HG02973 (cell line): ENCODE data around the gene OR51M1.
"Not testable (repeated sequence)": the region's sequence is repeated elsewhere in the genome, so short reads cannot be mapped to it uniquely, and the experiment has no call there.

Experiments used
- ATAC-seq: cut with Tn5 transposase; IDR thresholded peaks from one replicate; pipeline ENCODE4 v1.9.1; 2021; ENCODE audit warnings: moderate library complexity; ENCODE audit not compliant: unreplicated experiment

OR51M1 gene, protein sequence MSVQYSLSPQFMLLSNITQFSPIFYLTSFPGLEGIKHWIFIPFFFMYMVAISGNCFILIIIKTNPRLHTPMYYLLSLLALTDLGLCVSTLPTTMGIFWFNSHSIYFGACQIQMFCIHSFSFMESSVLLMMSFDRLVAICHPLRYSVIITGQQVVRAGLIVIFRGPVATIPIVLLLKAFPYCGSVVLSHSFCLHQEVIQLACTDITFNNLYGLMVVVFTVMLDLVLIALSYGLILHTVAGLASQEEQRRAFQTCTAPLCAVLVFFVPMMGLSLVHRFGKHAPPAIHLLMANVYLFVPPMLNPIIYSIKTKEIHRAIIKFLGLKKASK

DNA sequence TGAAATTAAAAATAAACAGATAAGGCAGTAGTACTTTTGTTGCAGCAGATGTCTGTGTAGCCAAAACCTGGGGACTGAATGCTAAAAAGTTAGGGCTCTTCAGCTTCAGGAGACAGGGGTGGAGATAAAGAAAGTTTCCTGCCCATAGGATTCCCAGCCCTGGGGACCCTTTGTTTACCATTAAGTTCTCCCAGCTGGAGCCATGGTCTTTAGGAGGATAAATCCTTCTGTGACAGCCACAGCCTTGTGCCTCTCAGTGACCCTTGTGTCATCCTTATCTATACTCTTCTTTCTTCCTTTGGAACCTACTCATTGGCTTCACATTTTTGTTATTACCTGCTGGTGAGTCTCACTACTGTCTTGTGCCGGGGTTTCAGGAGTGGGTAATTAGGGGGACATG lies at the start of gene OR51M1:
TSS of gene OR51M1 (plus strand) at position 237 of the 400 bp plus-strand sequence. CDS start 5,587 bp downstream, outside the sequence.
- no peak for ATAC-seq

DNA sequence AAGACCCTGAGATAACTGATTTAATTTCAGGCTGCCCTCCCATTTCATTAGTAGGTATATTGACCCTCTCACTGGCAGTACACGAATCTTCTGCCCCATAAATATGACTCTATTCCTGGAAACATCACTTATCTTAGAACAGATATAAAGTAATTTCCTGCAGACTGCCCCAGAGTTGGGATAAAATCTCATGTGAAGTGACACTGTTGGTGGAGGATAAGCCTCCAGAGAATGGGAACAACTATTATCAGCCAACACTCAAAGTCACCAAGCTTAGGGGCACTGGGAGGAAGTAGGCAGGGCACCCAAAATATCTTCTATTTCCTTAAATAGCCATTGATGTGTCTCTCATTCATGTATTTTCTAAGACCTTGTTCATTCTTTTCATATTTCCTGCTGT lies 48.4 kb upstream of the OR51M1 start:
- ATAC-seq = no peak

DNA sequence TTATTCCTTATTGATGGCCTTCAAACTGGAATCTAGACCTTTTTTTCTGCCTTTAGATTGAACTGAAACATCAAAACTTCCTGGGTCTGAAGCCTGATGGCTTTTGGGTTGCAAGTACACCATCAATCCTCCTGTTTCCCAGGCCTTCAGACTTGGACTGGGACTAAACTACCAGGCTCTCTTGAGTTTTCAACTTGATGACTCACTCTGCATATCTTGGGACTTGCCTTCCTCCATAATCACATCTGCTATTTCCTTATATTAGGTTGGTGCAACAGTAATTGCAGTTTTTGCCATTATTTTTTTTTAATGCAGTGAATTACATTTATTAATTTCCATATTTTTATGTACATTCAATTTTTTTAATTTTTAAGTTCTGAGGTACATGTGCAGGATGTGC lies 47.3 kb upstream of the OR51M1 start:
- no peak for ATAC-seq

DNA sequence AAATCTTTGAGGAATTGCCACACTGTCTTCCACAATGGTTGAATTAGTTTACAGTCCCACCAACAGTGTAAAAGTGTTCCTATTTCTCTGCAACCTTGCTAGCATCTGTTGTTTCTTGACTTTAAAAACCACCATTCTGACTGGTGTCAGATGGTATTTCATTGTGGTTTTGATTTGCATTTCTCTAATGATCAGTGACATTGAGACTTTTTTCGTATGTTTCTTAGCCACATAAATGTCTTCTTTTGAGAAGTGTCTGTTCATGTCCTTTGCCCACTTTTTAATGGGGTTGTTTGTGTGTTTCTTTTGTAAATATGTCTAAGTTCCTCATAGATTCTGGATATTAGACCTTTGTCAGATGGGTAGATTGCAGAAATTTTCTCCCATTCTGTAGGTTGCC lies 46.4 kb upstream of the OR51M1 start:
- not testable (repeated sequence) for ATAC-seq

- peak; percentile 65 for ATAC-seq
These were observed 43.8 kb upstream of the OR51M1 start for GRCh38 chr11:5339771-5340322.

GRCh38 chr11:5343474-5344335 lies 39.9 kb upstream of the OR51M1 start, which contains the start of gene OR51B5:
Gene OR51B5 (minus strand): TSS chr11:5343524. CDS start chr11:5343524, 0 bp downstream.
- no peak for ATAC-seq

- ATAC-seq = no peak
These were observed 37.8 kb upstream of the OR51M1 start for GRCh38 chr11:5345831-5346230.

DNA sequence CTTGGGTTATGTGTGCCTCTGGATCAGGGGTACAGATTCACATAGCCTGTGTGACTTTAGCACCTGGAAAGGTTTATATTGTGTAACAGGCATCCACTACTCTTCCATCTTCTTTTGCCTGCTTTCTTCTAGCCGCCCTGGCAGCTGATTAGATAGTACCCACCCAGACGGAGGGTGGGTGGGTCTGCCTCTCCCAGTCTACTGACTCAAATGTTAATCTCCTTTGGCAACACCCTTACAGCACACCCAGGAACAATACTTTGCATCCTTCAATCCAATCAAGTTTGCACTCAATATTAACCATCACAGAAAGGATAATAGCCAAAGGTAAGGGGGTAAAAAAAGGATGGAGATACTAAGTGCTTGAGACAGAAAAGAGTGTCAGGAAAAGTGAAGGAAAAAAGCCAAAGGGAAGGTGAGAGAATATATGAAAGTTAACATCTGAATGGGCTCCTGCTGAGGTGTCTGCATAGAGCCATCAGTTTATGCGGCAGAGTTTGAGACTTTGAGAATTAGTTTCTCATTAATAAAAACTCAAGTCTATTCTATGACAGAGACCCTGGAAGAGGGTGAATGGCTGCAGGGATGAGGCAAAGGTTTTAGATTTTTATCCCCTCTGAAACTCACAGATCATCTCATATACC lies 34.9 kb upstream of the OR51M1 start:
- ATAC-seq = no peak

GRCh38 chr11:5349550-5349949 lies 34.1 kb upstream of the OR51M1 start:
- ATAC-seq = no peak

DNA sequence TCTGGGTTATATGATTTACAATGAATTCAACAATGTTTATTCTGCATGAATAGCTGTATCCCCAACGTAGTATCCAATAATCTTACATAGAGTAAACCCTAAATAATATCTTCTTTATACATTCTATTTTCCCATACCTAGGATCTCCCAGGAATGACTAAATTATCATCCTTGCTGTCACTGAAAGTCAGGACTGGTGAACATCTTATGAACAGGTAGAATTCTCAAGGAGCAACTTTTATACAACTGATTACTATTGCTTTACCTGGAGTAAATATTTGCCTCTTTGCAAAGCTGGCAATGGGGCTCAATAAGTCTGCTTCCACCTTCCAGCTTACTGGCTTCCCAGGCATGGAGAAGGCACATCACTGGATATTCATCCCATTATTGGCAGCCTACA lies 32.4 kb upstream of the OR51M1 start, which contains the start of gene OR51B6:
TSS of gene OR51B6 (plus strand) at position 301 of the 400 bp plus-strand sequence. CDS start at position 301, 0 bp downstream.
- no peak for ATAC-seq

GRCh38 chr11:5356031-5356430 lies 27.6 kb upstream of the OR51M1 start:
- ATAC-seq = not testable (repeated sequence)

DNA sequence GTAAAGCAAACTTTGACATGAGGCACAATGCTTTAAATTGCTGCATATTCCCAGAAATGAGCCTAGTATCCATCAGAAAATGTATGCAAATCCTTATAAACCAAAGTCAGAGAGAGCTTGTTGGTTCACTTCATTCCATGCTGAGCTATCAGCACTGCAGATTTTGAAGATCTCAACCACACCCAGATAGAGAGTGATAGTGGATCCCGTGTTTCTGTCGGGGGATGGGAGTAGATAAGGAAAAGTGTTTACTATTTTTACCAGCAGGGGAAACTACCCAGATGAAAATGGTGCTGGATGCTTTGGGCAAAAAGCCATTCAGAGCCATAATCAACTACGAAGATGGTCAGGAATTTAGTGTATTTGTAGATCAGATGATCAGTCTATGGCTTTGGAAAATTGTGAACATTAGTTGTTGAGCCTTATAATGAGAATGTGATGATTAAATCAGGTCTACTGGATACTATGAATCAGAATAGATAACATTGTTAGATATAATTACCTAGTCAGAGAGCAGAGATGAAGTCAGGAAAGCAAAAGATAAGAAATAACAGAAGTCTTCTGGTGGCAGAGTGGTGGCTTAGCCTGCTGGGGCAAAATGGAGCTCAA lies 21.5 kb upstream of the OR51M1 start:
- ATAC-seq = no peak

GRCh38 chr11:5363679-5364078 lies 19.9 kb upstream of the OR51M1 start:
- no peak for ATAC-seq

GRCh38 chr11:5364214-5364613 lies 19.4 kb upstream of the OR51M1 start:
- no peak for ATAC-seq

GRCh38 chr11:5366365-5366764 lies 17.2 kb upstream of the OR51M1 start:
- ATAC-seq = not testable (repeated sequence)

- no peak for ATAC-seq
These were observed 16.8 kb upstream of the OR51M1 start for GRCh38 chr11:5366856-5367255.

DNA sequence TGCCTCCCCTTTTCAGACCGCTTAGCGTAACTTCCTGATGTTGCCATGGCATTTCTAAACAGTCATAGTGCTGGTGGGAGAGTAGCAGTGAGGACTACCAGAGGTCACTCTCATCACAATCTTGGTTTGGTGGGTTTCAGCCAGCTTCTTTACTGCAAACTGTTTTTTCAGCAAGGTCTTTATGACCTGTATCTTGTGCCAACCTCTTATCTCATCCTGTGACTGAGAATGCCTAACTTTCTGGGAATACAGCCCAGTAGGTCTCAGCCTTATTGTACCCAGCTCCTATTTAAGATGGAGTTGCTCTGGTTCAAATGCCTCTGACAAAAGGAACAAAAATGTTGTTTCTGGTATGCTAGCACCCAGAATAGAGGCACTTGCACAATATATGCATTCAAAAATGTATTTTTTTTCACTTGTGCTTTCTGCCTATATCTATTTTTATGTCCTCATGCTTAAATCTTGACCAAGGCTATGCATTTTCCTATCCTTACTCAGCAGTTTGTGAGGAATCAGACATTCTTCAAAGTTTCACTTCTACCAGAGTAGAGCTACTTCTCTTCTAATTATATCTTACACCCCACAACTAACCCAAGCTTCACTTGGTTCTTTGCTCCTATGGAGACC lies 16.1 kb upstream of the OR51M1 start:
- no peak for ATAC-seq

DNA sequence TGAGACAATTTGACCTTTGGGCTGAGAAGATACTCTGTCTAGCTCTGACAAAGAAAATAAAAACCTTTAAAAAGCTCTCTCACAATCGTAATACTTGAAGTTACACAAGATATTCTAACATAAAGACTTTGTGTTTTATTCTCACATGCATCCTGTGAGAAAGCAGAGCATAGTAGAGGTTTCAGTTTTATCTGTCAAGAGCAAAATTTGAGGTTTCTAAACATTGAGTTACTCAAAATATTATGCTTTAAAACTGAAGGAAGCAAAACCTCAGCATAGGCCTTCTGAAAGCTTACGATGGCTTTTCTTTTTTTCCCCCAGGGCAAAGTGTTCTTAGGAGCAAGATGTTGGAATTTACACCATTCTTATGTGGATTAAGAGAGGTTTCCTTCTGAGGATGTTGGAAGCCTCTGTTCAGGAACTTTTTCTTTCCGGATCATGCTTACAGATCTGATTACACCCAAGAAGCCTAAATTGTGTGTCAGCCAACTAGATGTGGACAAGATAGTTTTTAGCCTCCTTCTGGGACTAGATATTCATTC lies 15.0 kb upstream of the OR51M1 start:
- ATAC-seq = no peak

DNA sequence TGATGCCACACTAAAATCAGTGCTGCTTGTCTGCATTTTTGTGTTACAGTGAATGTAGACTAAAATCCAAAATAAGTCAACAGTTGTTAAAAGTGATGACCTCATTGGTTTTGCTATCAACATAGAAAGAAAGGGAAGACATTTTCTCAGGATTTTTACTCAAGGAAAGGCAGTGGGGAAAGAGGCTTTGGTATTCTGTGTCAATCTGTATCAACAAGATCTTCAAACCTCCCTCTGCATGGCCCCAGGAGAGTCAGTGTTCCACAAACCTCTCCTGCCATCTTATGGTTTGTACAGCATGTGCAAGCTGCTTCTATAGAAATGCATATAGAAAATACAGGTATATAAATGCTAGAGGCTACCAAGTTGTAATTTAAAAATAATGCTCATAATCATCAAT lies 13.8 kb upstream of the OR51M1 start:
- ATAC-seq = peak; percentile 58
